Stimulated activated CD4-positive, alpha-beta T cell treated with anti-CD3 and anti-CD28 coated beads, Interleukin-12 subunit alpha, Interleukin-12 subunit beta, amount 100 ng/mL, for 24 hours (primary cell): ENCODE data around the gene ADAM12.
"Not testable (repeated sequence)": the region's sequence is repeated elsewhere in the genome, so short reads cannot be mapped to it uniquely, and the experiment has no call there.

Experiments used
- DNase-seq, 2 experiments: peaks; one replicate each; pipeline ENCODE4 v3.0.0-alpha.2; 2020; ENCODE audit warnings: low read depth in 2 of 2

The ADAM12 gene

GRCh38 chr10:126402721-126403695, 14.7 kb upstream of the ADAM12 start:
- no peak for DNase-seq

GRCh38 chr10:126400641-126401040, 12.4 kb upstream of the ADAM12 start:
- DNase-seq: no peak

- no peak for DNase-seq
Measured at GRCh38 chr10:126398924-126399323, 10.6 kb upstream of the ADAM12 start.

GRCh38 chr10:126398383-126398743, 10.1 kb upstream of the ADAM12 start:
- no peak for DNase-seq

- DNase-seq: no peak
Measured at GRCh38 chr10:126397640-126398382, 9.5 kb upstream of the ADAM12 start.

GRCh38 chr10:126397156-126397555, 8.9 kb upstream of the ADAM12 start:
- no peak for DNase-seq

- no peak for DNase-seq
Measured at GRCh38 chr10:126394948-126395347, 6.7 kb upstream of the ADAM12 start.

GRCh38 chr10:126393076-126393475, 4.8 kb upstream of the ADAM12 start:
- DNase-seq: no peak

GRCh38 chr10:126392469-126392868, 4.2 kb upstream of the ADAM12 start:
- DNase-seq: no peak

- DNase-seq: no peak
Measured at GRCh38 chr10:126392068-126392467, 3.8 kb upstream of the ADAM12 start.

GRCh38 chr10:126391192-126391885, 3.1 kb upstream of the ADAM12 start:
- no peak for DNase-seq

GRCh38 chr10:126390324-126390723, 2.0 kb upstream of the ADAM12 start:
- DNase-seq: no peak

GRCh38 chr10:126387041-126387921, 996 bp downstream of the ADAM12 start:
- peak; percentile 18 to 39 for DNase-seq

GRCh38 chr10:126384269-126384873, 3.9 kb downstream of the ADAM12 start:
- DNase-seq: no peak

GRCh38 chr10:126380352-126381076, 7.8 kb downstream of the ADAM12 start:
- DNase-seq: no peak

- DNase-seq: not testable (repeated sequence)
Measured at GRCh38 chr10:126379166-126379565, 9.1 kb downstream of the ADAM12 start.

- DNase-seq: no peak
Measured at GRCh38 chr10:126376956-126377355, 11.3 kb downstream of the ADAM12 start.

GRCh38 chr10:126375926-126376554, 12.2 kb downstream of the ADAM12 start:
- DNase-seq: no peak

- no peak for DNase-seq
Measured at GRCh38 chr10:126375299-126375698, 13.0 kb downstream of the ADAM12 start.

GRCh38 chr10:126374435-126374834, 13.8 kb downstream of the ADAM12 start:
- no peak for DNase-seq
